Suppressor macrophage (primary cell): ENCODE results near the gene FAM3A.
"Not testable (repeated sequence)": the region's sequence is repeated elsewhere in the genome, so short reads cannot be mapped to it uniquely, and the experiment has no call there.

Experiments used
- DNase-seq, 4 experiments: peaks; one replicate each; pipeline ENCODE4 v3.0.0-alpha.2; 2020 to 2022
- total RNA-seq, 17 experiments: gene quantifications; one replicate each; lab custom pipeline; 2026; ENCODE audit warnings: mixed read lengths in 6 of 17, inconsistent platforms in 3 of 17; lab: John Stamatoyannopoulos, UW

The FAM3A gene, protein sequence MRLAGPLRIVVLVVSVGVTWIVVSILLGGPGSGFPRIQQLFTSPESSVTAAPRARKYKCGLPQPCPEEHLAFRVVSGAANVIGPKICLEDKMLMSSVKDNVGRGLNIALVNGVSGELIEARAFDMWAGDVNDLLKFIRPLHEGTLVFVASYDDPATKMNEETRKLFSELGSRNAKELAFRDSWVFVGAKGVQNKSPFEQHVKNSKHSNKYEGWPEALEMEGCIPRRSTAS
- total RNA-seq: 9.8 to 28.4 (median 16.5) reads per million in 17 experiments

- peak; percentile 91 to 96 (median 94) for DNase-seq
Measured at GRCh38 chrX:154515966-154516655, at the start of gene FAM3A. Gene FAM3A (minus strand): TSS chrX:154516232. CDS start chrX:154515772, 460 bp downstream.

GRCh38 chrX:154562295-154562694, 46.3 kb upstream of the FAM3A start:
- DNase-seq: not testable (repeated sequence)

GRCh38 chrX:154560326-154560725, 44.3 kb upstream of the FAM3A start:
- not testable (repeated sequence) for DNase-seq

DNA sequence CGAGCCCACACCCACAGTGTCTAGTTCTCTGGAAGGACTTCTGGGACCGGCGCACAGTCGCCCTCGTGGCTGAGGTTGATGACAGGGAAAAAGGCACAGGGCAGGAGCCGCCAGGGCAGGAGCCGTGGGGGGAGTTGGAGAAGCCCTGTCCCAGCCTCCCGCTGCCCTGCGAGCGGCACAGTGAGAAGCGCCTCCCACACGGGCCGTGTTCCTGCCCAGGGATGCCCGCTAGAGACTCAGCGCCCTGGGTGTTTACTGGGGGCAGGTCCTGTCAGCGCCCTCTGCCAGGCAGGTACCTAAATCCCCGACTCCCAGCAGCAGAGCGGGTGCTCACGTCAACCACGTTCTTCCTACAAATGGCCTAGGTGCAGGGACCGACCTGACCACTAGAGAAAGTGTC, 42.9 kb upstream of the FAM3A start:
- DNase-seq: not testable (repeated sequence)

- not testable (repeated sequence) for DNase-seq
Measured at GRCh38 chrX:154558060-154558690, 42.1 kb upstream of the FAM3A start.

GRCh38 chrX:154552112-154552806, 36.2 kb upstream of the FAM3A start:
- peak in 3 of 4 experiments; percentile 10 to 28 (median 25) for DNase-seq

DNA sequence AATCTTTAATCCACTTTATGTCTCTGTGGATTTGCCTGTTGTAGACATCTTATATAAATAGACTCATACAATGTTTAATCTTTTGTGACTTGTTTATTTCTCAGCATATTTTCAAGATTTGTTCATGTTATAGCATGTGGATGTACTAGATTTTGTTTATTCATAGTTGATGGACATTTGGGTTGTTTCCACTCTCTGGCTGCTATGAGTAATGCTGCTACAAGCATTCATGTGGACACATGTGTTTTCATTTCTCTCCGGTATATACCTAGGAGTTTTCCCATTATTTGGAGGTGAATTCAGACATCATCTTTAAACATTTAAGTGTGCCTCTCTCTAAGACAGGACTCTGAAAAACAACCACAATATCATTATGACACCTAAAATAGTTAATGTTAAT, 33.7 kb upstream of the FAM3A start:
- DNase-seq: no peak

DNA sequence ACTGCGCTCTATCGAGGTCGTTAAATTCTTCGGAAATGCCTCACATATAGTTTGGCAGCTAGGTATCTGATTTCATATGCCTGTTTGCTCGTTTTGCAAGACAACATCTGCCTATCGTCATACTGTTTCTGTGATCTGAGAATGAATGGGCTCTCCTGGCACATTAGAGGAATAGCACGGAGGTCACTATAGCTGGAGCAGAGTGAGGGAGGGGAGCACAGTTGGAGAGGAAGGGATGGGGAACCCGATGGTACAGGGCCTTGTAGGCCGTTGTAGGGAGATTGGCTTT, 31.9 kb upstream of the FAM3A start:
- DNase-seq: peak in 1 of 4 experiments; percentile 11

GRCh38 chrX:154547245-154548027, 31.4 kb upstream of the FAM3A start, which contains the start of gene IKBKG:
Gene IKBKG (plus strand): TSS chrX:154547620. CDS start chrX:154552003, 4,383 bp downstream.
- peak; percentile 91 to 95 (median 94) for DNase-seq

- DNase-seq: peak; percentile 74 to 89 (median 81)
Measured at GRCh38 chrX:154546354-154547244, 30.6 kb upstream of the FAM3A start, which contains the start of gene G6PD. Gene G6PD (minus strand): TSS chrX:154546846. CDS start chrX:154546155, 691 bp downstream.

GRCh38 chrX:154545673-154546274, 29.7 kb upstream of the FAM3A start:
- DNase-seq: no peak

DNA sequence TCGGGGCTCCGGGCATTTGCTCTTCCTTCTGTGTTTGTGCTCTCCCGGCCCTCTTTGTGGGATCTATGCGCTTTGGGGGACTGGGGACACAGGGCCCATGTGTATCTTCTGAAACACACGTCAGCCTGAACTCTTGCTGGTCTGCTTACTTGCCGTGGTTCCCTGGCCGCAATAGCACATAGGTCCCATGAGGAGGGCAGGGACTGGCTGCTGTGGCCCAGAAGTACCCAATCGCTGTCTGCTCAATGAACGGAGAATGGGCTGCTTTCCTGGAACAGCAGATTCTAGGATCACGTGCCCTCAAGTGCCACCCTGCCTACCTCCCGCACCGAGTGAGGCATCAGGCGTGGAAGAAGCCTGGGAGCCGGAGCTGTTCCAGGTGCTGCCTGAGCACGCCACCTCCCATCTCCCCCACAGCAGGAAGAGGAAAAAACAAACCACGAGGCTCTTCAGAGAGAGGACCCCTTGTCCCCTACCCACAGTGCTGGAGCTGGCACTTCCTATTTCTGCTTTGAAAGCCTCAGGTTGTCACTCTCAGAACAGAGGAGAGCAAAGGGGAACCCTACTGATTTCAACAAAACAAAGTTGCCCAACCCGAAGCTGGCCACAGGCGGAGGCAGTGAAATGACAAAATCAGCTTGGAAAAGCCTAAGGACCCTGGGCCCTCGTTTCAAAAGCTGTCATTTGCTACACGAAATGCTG, 26.8 kb upstream of the FAM3A start:
- DNase-seq: peak; percentile 78 to 89 (median 88)

DNA sequence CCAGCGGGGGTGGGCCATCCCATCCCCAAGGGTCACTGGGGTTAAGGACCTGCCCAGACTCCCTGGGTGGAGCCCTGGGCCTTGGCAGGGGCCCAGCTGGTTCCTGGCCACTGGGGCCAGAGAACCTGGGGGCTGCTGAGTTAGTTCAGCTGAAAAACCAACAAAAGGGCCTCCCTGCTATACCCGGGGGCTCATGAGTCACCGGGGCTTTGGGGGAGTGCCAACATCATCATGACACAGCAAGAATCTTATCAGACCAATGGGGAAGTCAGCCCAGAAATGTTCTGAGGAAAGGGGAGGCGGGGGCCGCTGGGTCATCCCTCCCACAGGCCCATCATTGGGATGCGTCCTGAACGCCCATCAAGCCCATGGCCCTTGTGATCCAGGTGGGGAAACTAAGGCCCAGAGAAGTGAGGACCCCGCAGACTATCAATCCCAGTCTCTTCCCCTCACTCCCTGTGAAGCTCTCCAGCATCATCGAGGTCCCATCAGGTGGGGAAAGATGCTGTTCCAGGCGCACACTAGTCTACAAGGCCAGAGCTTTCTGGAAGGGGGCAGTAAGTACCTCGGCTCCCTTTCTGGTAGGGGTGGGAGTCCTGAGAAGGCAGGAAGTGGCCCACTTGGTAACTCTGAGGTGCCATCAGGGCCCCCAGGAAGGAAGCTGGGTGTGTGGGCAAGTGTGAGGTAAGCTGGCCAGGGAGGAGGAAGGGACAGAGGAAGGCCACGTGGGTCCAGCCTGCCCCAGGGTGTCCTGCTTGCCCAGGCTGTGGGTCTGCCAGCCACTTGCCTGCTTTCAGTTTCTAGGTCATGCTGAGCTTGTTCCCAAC, 26.1 kb upstream of the FAM3A start:
- peak; percentile 64 to 81 (median 79) for DNase-seq

GRCh38 chrX:154541589-154541895, 25.5 kb upstream of the FAM3A start:
- no peak for DNase-seq

DNA sequence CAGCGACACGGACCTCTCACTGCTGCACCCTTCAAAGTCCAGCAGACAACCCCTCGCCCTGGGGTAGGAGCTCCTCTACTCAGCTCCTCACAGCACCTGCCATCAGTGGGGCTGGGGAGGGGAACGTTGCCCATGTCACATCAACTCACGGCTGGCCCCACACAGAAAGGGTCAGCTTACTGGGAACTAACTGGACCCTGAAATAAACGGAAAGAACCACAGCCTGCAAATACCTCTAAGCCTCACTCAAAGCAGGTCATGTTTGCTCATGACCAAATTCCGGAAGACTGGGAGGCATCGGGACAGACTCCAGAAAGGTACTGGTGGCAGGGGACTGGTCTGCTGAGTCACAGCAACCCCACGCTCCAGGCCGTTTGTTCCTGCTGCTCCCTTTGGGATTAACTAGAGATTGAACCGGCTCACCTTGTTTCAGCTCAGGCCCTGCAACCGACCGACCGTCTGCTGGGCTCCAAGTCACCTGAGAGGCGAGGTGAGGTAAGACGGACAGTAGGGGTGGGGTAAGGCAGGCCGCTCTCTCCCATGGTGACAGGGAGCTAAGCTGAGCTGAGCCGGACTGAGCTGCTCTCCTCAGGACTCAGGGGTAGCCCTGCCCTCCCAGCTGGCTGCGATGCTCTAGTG, 25.0 kb upstream of the FAM3A start:
- no peak for DNase-seq

- DNase-seq: peak in 2 of 4 experiments; percentile 11 to 13
Measured at GRCh38 chrX:154540365-154540764, 24.3 kb upstream of the FAM3A start.

DNA sequence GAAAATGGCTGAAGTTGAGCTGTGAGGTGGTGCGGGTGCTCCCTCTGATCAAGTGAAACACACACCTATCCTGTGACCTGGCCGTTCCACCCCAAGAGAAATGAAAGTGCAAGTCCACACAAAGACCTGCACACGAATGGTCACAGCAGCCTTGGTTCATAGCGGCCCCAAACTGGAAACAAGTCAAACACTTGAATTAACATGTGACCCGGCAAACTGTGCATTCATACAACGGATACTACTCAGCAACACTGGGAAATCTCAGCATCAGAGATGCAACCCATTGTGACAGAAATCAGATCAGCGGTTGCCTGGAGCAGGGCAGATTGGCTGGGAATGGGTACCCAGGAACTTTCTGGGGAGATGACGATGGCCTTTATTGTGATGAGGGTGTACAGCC, 23.0 kb upstream of the FAM3A start:
- no peak for DNase-seq

DNA sequence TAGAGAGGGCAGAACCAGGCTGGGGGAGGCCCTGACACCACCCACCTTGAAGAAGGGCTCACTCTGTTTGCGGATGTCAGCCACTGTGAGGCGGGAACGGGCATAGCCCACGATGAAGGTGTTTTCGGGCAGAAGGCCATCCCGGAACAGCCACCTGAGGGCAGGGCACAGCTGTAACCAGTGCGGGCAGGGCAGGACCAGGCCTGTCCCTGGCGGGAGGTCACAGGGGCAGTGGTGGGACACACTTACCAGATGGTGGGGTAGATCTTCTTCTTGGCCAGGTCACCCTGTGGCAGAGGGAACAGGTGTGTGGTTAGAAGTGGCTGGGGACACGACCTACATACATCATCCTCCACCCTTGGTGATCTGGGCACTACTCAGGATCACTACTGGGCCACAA, 19.9 kb upstream of the FAM3A start:
- DNase-seq: no peak
